GM21619 (cell line): ENCODE data around the gene MRPS18B.

Experiments
- ATAC-seq: cut with Tn5 transposase; IDR thresholded peaks from one replicate; pipeline ENCODE4 v1.9.1; 2021; ENCODE audit not compliant: unreplicated experiment

Gene MRPS18B

GRCh38 chr6:30601815-30602641, 15.6 kb upstream of the MRPS18B start:
- ATAC-seq = no peak

DNA sequence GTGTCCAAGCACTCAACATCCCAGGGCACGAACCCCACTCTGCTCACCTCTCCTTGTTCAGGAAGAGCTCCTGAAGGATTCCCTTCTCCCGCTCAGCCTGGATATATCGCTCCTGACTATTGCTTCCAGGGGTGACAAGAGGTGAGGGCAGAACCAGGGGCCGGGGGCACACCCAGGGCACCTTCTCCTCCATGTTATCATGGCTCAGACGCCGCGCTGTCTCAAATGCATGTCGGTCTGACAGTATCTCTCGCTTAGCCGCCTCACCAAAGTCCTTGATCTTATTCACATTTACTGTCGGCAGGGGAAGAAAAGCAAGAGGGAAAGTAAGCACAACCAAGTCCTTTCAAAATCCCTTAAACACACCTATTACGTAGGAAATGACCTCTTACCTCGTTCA, 13.7 kb upstream of the MRPS18B start:
- ATAC-seq = no peak

DNA sequence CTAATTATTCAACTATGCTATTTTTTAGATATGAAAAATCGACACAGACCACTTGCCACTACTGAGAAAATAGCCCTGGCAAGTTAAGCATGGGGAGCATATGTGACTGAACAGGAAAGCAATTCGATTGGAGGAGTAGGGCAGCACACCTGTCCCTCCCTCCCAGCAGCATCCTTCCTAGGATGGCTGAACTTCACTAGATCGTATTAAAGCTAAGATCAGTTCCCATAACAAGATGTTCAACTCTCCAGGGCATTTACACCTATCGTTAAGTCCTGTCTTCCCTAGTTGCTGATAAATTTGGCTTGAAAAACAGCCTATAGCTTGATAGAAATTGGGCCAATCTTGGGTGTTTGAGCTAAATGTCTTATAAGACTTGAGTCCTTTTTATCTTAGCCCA, 7.6 kb upstream of the MRPS18B start:
- ATAC-seq = no peak

- ATAC-seq = no peak
Measured at GRCh38 chr6:30611150-30611855, 6.3 kb upstream of the MRPS18B start.

- ATAC-seq = no peak
Measured at GRCh38 chr6:30611856-30612194, 5.8 kb upstream of the MRPS18B start.

GRCh38 chr6:30612213-30612612, 5.4 kb upstream of the MRPS18B start:
- ATAC-seq = no peak

DNA sequence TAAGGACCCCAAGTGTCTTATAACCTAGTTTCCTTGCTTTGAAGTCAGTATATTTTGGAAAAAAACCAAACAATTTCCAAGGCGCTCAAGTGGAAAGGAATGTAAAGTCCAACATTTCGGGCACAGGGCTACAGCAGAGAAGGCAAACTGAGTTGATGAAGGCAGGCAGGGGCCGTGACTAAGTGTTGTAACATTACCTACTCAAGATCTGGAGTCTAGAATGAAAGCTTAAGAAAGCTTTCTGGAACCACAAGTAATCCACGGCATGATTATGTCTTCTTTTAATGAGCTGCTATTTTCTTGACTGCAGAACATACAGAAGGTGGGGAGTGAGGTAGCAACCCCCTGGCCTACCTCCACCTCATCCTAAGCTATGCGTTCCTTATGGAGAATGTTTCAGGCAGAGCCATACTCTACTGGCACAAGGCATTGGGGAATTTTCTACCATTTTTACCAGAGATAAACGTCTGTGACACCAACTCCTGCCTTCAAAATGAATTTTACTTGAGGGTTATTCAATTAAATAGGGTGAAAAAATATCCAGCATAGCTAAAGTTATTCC, 4.9 kb upstream of the MRPS18B start:
- ATAC-seq = no peak

DNA sequence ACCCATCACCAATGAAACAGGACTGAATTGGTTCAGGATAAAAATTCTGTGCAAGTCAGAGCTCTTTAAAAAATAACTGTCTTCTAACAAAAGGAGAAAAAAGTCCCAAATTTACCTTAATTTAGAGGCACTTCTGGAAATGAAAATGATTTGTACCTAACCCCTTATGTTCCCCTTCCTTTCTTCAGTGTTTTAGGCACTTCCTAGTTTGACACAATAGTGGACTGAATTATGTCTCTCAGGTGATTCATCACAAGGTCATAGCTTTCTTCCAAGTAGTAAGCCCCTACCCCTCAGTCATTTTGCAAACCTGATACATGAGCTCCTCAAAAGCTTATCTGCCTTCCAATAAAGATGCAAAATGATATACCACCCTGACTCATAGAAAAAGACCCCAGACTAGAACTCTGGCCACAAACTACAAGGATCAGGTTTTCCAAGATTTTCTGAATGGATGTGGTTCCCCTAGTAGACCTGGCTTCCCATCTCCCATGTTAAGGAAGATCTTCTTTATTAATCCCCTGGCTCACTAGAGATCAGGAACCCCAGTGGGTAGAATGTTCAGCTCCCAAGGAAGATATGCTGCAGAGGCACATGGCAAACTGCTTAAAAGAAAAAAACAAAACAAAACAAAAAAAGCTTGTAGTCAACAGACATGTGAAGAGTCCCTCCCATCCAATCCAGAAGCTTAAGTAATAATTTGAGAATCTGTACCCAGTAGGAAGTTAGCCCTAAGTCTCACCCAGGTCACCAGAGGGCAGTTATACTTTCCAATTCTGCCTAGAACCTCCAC, 4.2 kb upstream of the MRPS18B start:
- ATAC-seq = no peak

- ATAC-seq = no peak
Measured at GRCh38 chr6:30614044-30614842, 3.4 kb upstream of the MRPS18B start.

DNA sequence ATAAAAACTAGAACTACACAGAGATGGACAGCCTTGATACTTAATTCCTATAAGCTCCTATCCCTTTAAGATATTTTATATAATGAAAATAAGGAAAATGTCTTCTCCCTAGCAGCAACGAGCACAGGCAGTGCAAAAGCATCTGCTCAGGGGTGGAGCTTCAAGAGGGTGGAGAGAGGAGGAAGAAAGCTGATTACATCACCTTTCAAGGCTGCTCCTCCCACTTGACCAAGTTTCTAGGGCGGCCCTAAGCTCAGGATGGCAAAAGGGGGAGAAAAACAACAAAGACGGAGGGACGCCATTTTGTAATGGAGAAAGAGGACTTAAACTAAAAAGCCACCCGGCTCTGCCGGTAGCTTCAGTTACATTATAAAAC, 2.8 kb upstream of the MRPS18B start:
- ATAC-seq = peak; percentile 42

DNA sequence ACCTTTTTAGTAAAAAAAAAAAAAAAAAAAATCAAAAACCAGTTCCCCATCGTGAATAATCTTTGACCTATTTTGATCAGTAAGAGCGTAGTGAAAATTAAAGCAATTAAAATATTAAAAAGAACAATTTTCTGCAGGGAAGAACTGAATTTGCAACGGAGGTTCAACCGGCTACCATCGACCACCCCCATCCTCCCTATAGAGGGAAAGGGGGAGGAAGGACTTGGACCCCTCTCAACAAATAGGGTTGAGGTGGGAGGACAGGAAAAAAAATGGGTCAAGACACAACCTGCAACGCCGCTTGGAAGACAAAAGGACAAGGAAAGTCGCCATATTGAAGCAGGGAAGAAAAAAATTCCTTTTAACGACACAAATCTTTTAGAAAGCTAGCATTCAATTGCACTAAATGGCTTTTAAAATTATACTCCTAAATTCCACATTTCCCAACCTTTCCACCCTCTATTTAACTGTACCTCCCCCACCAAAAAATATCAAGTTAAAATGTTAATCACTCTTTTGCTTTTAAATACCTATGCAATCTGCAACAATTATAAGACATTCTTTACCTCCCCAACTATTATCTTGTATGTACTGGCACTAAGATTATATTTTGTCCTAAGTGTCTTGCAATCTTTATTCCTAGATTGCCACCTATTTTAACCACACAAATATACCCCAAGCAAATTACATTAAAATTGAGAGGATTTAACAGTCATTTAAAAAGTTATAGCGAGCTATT, 2.3 kb upstream of the MRPS18B start:
- no peak for ATAC-seq

- ATAC-seq = no peak
Measured at GRCh38 chr6:30615958-30616810, 1.5 kb upstream of the MRPS18B start.

DNA sequence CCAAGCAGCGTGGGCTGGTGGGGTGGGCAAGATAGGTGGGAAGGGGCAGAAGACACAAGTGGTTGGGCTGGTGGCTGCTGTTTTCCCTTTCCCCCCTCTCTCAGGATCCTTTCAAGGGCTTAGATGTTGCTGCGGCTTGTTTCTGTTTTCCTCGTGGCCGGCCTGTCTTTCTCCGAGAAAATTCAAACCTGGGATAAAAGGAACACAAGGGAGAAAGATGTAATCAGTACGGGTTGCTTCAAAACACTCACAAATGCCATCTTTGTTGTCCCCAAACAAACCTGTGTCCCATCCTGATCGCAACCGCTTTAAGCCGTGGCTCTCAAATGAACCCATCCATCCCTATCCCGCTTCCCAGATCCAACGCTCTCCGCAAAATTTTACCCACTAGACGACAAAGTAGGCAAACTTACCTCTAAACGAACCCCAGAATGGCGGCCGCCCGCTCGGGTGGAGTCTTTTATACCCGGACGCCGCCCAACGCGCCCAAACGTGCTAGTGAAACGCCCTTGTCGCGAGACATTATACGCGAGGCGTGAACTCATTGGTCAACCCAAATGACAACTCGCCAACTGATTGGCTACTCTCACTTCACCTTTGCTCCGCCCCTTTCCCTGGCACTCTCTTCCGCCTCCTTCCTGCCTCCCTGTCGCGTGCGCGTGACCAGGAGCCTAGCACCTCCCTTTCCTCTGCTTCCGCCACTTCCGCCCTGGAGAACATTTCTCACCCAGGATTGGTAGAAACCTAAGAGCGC, 652 bp upstream of the MRPS18B start, which contains the start of gene PPP1R10:
Gene PPP1R10 (minus strand): TSS at position 433 of the 754 bp plus-strand sequence. CDS start 7,299 bp downstream, outside the sequence.
- peak; percentile 66 for ATAC-seq

DNA sequence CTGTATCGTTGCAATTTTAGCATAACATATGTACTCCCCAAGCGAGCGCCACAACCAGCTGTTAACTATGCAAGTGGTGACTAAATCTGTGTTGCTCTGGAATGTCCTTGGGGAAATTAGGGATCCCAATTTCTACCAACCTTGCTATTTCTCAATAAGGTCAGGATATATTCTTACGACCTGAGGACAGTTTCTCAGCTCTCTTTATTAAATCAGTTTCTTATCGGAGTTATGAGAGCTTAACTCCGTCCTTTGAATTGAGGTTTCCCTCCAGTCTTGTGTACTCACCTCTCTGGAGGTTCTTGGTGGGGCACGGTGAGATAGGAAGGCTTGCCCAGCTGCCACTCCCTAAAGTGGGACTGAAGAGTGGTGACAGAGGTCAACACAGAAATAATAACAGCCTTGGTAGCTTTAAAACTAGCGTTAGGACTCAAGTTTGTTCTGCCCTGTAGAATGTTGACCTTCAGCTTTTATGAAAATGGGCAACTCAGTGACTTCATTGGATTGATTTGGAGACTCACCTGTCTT, 694 bp downstream of the MRPS18B start:
- no peak for ATAC-seq

DNA sequence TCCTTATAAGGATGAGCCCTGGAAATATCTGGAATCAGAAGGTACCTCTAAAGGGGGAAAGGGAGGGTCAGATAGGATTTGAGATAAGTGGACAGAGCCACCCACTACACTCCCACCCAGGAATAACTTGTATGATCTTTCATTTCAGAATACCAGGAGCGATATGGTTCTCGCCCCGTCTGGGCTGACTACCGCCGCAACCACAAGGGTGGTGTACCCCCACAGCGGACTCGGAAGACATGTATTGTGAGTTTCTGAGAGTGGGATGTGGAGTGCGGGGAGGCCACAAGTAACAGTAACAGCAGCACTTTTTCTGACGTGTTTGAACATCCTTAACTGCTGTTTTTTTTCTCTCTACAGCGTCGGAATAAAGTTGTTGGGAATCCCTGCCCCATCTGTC, 1.9 kb downstream of the MRPS18B start:
- no peak for ATAC-seq

DNA sequence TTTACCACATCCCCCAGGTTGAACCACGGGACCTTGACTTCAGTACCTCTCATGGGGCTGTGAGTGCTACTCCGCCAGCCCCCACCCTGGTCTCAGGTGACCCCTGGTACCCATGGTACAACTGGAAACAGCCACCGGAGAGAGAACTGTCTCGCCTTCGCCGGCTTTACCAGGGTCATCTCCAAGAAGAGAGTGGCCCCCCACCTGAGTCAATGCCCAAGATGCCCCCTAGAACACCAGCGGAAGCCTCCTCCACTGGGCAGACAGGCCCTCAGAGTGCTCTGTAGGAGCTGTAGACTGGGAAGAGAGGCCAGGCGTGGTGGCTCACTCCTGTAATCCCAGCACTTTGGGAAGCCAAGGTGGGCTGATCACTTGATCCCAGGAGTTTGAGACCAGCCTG, 7.9 kb downstream of the MRPS18B start:
- no peak for ATAC-seq

DNA sequence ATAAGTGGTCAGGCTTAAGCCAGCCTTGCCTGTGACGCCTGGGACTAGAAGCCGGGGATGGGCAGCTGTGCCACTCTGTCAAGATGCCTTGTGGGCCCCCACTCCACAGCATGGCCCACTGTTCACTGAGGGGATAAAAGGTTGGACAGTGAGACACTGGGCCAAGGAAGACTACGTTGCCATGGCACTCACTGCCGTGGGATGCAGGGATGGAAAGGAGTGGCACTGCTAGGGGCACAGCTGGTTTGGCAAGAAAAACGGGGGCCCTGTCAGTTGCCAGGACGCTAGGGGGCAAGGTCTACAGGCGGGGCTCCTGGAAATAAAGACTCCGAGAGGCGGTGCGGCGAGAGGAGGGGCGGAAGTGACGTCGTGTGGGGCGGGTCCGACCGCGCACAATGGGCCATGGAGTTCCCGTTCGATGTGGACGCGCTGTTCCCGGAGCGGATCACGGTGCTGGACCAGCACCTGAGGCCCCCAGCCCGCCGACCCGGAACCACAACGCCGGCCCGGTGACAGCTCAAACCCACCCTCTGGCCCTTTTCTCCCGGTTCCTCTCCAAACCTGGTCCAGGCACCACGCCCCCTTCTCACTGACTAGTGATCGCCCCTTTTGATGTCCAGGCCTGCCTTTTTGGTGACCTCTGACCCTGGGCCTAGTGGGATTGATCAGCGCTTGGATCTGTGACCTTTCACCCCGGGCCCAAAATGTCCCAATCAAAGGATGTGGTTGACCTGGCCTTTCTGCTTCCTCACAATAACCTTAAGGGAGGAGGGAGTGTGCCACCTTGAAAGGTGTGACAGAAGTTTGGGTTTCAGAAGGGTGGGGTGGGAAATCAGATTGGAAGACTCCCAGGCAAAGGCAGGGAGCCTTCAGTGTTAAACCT, 9.1 kb downstream of the MRPS18B start, which contains the start of gene ATAT1:
Gene ATAT1 (plus strand): TSS at position 391 of the 883 bp plus-strand sequence.
- peak; percentile 86 for ATAC-seq
